Lung (tissue), 16 donors: ENCODE measurements around the gene HACL1. TPM values are rescaled to one million over a fixed set of nuclear protein-coding genes. Genes with fewer than 3 reads are reported as not detected.

ENCODE experiments used
- ATAC-seq: fragments of 200-7000 bp; cut with Tn5 transposase; one replicate; pipeline ENCODE4 v1.9.1; 2020; ENCODE audit warnings: moderate number of reproducible peaks; ENCODE audit not compliant: insufficient read depth, low FRiP score
- DNase-seq, 3 donors: peaks; one replicate each; pipeline ENCODE4 v3.0.0-alpha.2; 2013 to 2017
- H3K27ac ChIP-seq, 2 donors: one replicate each; pipeline ENCODE4 v1.5.1; 2013; ENCODE audit warnings: mild to moderate bottlenecking in 2 of 2, moderate library complexity in 2 of 2, control low read depth in 1 of 2, inconsistent platforms in 1 of 2, low read depth in 1 of 2, low read length in 1 of 2
- H3K27me3 ChIP-seq, 3 donors: one replicate each; pipeline ENCODE4 v1.5.1; 2013; ENCODE audit warnings: low read length in 2 of 3; ENCODE audit not compliant: control insufficient read depth in 3 of 3, insufficient read depth in 3 of 3
- H3K36me3 ChIP-seq, 4 donors: one replicate each; pipeline ENCODE4 v1.5.1; 2013; ENCODE audit warnings: low read length in 4 of 4, mild to moderate bottlenecking in 1 of 4, moderate library complexity in 1 of 4; ENCODE audit not compliant: control insufficient read depth in 4 of 4, insufficient read depth in 4 of 4
- H3K4me1 ChIP-seq, 5 donors: one replicate each; pipeline ENCODE4 v1.5.1; 2013; ENCODE audit warnings: low read length in 5 of 5, mild to moderate bottlenecking in 2 of 5, moderate library complexity in 1 of 5; ENCODE audit not compliant: control insufficient read depth in 5 of 5, insufficient read depth in 5 of 5
- H3K4me3 ChIP-seq: one replicate; pipeline ENCODE4 v1.5.1; 2013; ENCODE audit warnings: mild to moderate bottlenecking, control low read depth, moderate library complexity
- H3K9ac ChIP-seq, 2 donors: one replicate each; pipeline ENCODE4 v1.5.1; 2013; ENCODE audit warnings: low read length in 2 of 2, control low read depth in 1 of 2; ENCODE audit not compliant: insufficient read depth in 1 of 2
- H3K9me3 ChIP-seq, 4 donors: one replicate each; pipeline ENCODE4 v1.5.1; 2013; ENCODE audit warnings: low read length in 3 of 4, mild to moderate bottlenecking in 1 of 4, moderate library complexity in 1 of 4; ENCODE audit not compliant: control insufficient read depth in 4 of 4, insufficient read depth in 3 of 4
- WGBS, 2 donors: extraction: QIAGEN DNeasy Blood & Tissue Kit; methylation state at CpG; one replicate each; pipeline ENCODE4 v1.1.7; 2013; 5-methylcytosine and 5-hydroxymethylcytosine counted together
- long read RNA-seq, 5 donors: transcript quantifications; one replicate each; lab custom pipeline, GENCODE V29; 2026
- polyA plus RNA-seq, 2 donors: library from polyadenylated mRNA; stranded (reverse); fragments of 200-250 nt; gene quantifications; one replicate each; pipeline ENCODE4 v1.2.1, GENCODE V29; 2013
- total RNA-seq, 2 donors: library from RNA; depleted of rRNA in 1 of 2; stranded (reverse); fragments of >200 nt in 1 of 2; gene quantifications; one replicate each; pipeline ENCODE4 v1.2.1, GENCODE V29; 2014 to 2021
- TF ChIP-seq, protein P1 (sequence below): IDR thresholded peaks from 2 replicates; pipeline ENCODE4 v1.5.1; 2012; ENCODE audit warnings: mild to moderate bottlenecking; ENCODE audit errors: control extremely low read depth, extremely low read depth
- donor health status: control.
- donor health status: control.
- donor health status: Bipolar disorder and iron deficiency.
- donor health status: healthy.
- donor health status: DM: yes; HTN: yes; CAD: no.

HACL1 gene
- total RNA-seq (10 to 100 TPM; 27.5 to 27.7 TPM), polyA plus RNA-seq (10 to 100 TPM; 14.7 to 15.6 TPM)
- long read RNA-seq, donor 1, partial matches to known transcripts: 0 of 1 reads
- long read RNA-seq, donor 1, other reads (novel, unspliced or antisense): 0 of 1 reads
- long read RNA-seq, donor 2, partial matches to known transcripts: 0 of 3 reads
- long read RNA-seq, donor 2, other reads (novel, unspliced or antisense): 0 of 3 reads
- long read RNA-seq, donor 3, partial matches to known transcripts: 0 of 2 reads
- long read RNA-seq, donor 3, other reads (novel, unspliced or antisense): 0 of 2 reads
- long read RNA-seq, donor 4: 0 reads
- long read RNA-seq, donor 5, partial matches to known transcripts: 0 of 5 reads
- long read RNA-seq, donor 5, other reads (novel, unspliced or antisense): 0 of 5 reads

DNA sequence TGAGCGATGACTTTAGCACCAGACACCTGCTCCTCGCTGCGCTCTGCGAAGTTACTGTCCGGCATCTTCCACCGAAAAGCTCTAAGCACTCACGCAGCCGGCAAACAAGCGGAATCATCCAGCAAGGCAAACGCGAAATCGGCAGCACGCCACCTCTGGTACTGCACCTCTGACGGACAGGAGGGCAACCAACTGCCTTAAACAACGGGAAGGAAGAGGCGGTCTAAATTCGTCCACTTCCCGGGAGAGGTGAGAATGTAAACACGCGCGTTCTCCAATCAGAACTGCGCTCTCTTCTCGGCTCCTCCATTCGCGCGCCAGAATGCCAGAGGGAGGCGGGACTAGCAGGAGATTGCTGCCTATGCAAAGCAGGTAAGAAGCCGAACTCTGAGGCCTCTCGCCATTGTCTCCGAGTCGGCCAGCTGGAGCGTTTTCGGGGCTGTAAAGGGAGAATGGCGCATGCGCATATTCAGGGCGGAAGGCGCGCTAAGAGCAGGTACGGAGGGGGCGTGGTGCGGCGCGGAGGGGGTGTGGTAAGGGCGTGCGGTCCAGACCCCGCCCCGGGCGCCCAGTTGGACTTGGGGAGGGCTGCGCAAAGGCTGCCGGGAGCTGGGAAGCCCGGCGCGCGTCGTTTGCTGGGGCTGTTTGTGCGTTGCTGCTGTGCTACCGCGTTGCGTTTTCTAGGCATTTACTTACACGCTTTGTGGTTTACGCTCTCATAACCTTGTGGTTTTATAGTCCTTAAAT lies at the start of gene HACL1, which contains the start of gene BTD:
TSS of gene HACL1 (minus strand) at position 171 of the 747 bp plus-strand sequence. CDS start at position 65, 106 bp downstream.
TSS of gene BTD (plus strand) at position 347 of the 747 bp plus-strand sequence. CDS start 33,695 bp downstream, outside the sequence.
- ATAC-seq: peak; percentile 96
- peaks cover 0 to 16% (median 5%) of the 10 kb centered on the region in 5 donors for H3K4me1 ChIP-seq
- H3K36me3 ChIP-seq: peaks cover 3 to 17% (median 11%) of the 10 kb centered on the region in 4 donors
- no peaks in the 10 kb centered on the region for H3K9me3 ChIP-seq
- H3K4me3 ChIP-seq: peak within 1 kb of the TSS; percentile 88
- TF ChIP-seq, protein P1, sequence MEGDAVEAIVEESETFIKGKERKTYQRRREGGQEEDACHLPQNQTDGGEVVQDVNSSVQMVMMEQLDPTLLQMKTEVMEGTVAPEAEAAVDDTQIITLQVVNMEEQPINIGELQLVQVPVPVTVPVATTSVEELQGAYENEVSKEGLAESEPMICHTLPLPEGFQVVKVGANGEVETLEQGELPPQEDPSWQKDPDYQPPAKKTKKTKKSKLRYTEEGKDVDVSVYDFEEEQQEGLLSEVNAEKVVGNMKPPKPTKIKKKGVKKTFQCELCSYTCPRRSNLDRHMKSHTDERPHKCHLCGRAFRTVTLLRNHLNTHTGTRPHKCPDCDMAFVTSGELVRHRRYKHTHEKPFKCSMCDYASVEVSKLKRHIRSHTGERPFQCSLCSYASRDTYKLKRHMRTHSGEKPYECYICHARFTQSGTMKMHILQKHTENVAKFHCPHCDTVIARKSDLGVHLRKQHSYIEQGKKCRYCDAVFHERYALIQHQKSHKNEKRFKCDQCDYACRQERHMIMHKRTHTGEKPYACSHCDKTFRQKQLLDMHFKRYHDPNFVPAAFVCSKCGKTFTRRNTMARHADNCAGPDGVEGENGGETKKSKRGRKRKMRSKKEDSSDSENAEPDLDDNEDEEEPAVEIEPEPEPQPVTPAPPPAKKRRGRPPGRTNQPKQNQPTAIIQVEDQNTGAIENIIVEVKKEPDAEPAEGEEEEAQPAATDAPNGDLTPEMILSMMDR: peak; percentile 4
- WGBS, 2 donors: 0% methylated on average over 61 of the region's 61 CpGs
- DNase-seq: peak; percentile 99 to 100 (median 100)
- H3K27ac ChIP-seq: peak within 1 kb of the TSS; percentile 60 to 90
- peak within 1 kb of the TSS; percentile 91 to 95 for H3K9ac ChIP-seq
- H3K27me3 ChIP-seq: no peaks in the 10 kb centered on the region

DNA sequence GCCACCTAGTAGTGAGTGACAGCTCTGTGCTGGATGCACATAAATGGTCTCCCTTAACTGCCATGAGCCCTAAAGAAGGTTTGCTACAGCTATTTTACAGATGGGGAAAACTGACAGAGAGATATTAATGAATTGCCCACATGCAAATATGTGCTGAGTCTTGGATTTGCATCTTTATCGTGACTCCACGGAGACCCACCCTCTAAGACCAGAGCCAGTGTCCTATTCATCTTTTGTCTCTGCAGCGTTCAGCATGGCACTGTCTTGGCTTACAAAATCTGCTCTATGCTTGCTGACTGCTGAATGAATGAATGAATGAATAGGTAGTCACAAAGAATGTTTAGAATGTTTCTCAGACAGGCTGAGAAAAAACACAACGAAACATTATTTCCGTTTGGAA lies 48.5 kb upstream of the HACL1 start:
- ATAC-seq: no peak
- Histone ChIP-seq H3K4me3 (no peak overlapping the region), H3K27ac (no peak overlapping the region), H3K27me3 (no peaks in the 10 kb centered on the region), H3K9me3 (peaks cover 0 to 1% (median 0%) of the 10 kb centered on the region in 4 donors), H3K36me3 (peaks cover 0 to 4% (median 0%) of the 10 kb centered on the region in 4 donors), H3K9ac (no peak overlapping the region), H3K4me1 (peaks cover 0 to 7% (median 0%) of the 10 kb centered on the region in 5 donors)
- DNase-seq: no peak
- WGBS, 2 donors: 92 to 94% methylated on average over 5 of the region's 5 CpGs
- TF ChIP-seq, protein P1: no peak

DNA sequence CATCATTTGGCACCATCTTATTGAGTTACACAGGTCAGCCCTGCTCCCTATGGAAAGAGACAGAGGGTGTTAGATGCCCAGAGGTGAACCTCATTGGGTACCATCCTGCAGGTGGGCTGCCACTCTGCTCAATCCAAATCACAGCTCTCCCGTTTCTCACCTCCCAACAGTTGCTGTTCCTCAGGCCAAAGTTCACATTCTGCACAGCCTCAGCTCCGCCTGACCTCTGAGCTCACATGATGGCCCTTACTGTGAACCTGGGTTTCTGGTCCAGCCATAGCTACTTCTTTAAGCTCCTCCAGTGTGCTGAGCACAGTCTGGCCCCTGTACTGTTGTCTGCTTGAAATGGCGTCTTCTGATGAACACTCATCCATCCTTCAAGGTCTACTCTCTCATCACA lies 48.0 kb upstream of the HACL1 start:
- Histone ChIP-seq H3K4me3 (no peak overlapping the region), H3K4me1 (peaks cover 0 to 7% (median 0%) of the 10 kb centered on the region in 5 donors), H3K27me3 (no peaks in the 10 kb centered on the region), H3K9ac (no peak overlapping the region), H3K36me3 (peaks cover 0 to 8% (median 2%) of the 10 kb centered on the region in 4 donors), H3K27ac (no peak overlapping the region), H3K9me3 (peaks cover 0 to 1% (median 0%) of the 10 kb centered on the region in 4 donors)
- ATAC-seq (no peak), DNase-seq (no peak)
- 97 to 99% methylated on average over 3 of the region's 3 CpGs for WGBS, 2 donors
- TF ChIP-seq, protein P1: no peak
